Activated CD8-positive, alpha-beta T cell treated with anti-CD3 and anti-CD28 coated beads for 36 hours (primary cell): Measurements from ENCODE around the gene ZCCHC4. TPM values are rescaled to one million over a fixed set of nuclear protein-coding genes. Genes with fewer than 3 reads are reported as not detected.
"Not testable (repeated sequence)": the region's sequence is repeated elsewhere in the genome, so short reads cannot be mapped to it uniquely, and the experiment has no call there.

Experiments used
- ATAC-seq: fragments of 200-7000 bp; cut with Tn5 transposase; one replicate; pipeline ENCODE4 v1.10.0; 2021; ENCODE audit warnings: mild to moderate bottlenecking, moderate library complexity
- CTCF ChIA-PET: fragments of 350-600 bp; sonication (Branson Sonifier 250); formaldehyde crosslinking; loops from one replicate; lab custom pipeline; 2021; ENCODE audit warnings: antibody characterized with exemption; lab: Charles Lee
- POLR2A ChIA-PET: fragments of 350-600 bp; sonication (Branson Sonifier 250); formaldehyde crosslinking; loops from one replicate; lab custom pipeline; 2021; ENCODE audit warnings: antibody characterized with exemption; lab: Charles Lee
- DNase-seq: peaks from one replicate; pipeline ENCODE4 v3.0.0-alpha.2; 2020
- H3K27ac Mint-ChIP-seq: one replicate; pipeline ENCODE4 v1.8.0; 2021; ENCODE audit warnings: mild to moderate bottlenecking, mixed read lengths
- H3K27me3 Mint-ChIP-seq: one replicate; pipeline ENCODE4 v1.8.0; 2021; ENCODE audit warnings: mixed read lengths
- H3K36me3 Mint-ChIP-seq: one replicate; pipeline ENCODE4 v1.8.0; 2021; ENCODE audit warnings: low read depth, mixed read lengths
- H3K4me1 Mint-ChIP-seq: one replicate; pipeline ENCODE4 v1.8.0; 2021; ENCODE audit warnings: low read depth, mixed read lengths
- H3K4me3 Mint-ChIP-seq: one replicate; pipeline ENCODE4 v1.8.0; 2021; ENCODE audit warnings: mild to moderate bottlenecking, moderate library complexity, mixed read lengths
- H3K9me3 Mint-ChIP-seq: one replicate; pipeline ENCODE4 v1.8.0; 2021; ENCODE audit warnings: mixed read lengths
- CTCF ChIP-seq: fragments of 200-600 bp; IDR thresholded peaks from one replicate; pipeline ENCODE4 v1.8.0; 2022; ENCODE audit warnings: antibody characterized with exemption, mild to moderate bottlenecking
- intact Hi-C: fragments of 100-400 bp; cut with micrococcal nuclease; formaldehyde crosslinking; loops from one replicate; pipeline ENCODE4 v1.10.0; 2022
- total RNA-seq, 2 experiments: library from RNA; stranded (reverse); gene quantifications; one replicate each; pipeline ENCODE4 v1.2.3, GENCODE V29; 2021

ZCCHC4 gene
- total RNA-seq, 2 experiments from 2014 or later = 12.0 to 12.8 TPM

DNA sequence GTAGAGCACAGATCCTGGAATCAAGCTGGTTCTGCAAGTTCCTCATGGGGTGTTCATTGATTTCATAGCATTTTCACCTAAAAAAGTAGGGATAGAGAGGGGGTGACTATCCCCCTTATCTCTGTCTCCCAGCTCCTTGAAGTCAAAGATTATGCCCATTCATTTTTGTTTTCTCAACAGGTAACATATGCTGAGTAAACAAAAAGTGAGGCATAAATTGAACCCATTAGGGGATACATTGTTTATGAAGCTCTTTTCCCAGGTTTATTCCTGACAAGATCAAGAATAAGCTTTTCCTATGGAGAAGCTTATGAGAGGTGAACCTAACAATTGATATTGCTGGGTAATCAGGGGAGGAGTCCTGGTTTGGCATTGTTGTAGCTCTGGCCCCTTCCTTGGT, 55.3 kb downstream of the ZCCHC4 start:
- ATAC-seq = no peak
- POLR2A ChIA-PET = interaction anchor here (0.5 to 1.7 kb wide), 3 partner anchors 9 to 388 kb away, joined by 3 to 5 read pairs (median 4); partner anchors contain the start of gene ANAPC4
- no peaks in the 10 kb centered on the region for H3K4me1 Mint-ChIP-seq

DNA sequence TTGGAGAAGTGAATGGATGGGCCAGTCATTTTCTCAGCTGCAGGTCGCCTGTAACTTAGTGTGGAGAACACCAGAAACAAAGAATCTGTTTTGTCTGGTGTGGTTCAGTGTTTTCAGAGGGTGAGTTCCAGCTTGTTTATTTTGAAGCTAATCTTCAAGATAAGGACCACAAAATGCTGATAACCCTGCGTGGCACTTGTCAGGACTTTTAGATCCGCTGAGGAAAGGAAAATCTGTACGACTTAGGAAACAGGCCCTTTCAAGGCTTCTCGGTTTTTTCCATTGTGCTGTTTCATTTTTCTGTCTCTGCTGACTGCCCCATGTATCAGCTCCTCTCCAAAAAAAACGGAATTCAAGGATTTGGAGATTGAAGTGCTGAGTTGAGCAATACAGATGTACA, 55.7 kb downstream of the ZCCHC4 start:
- Mint-ChIP-seq H3K4me3 (no peak overlapping the region), H3K36me3 (peaks cover 3% of the 10 kb centered on the region), H3K27me3 (no peaks in the 10 kb centered on the region), H3K4me1 (no peaks in the 10 kb centered on the region), H3K9me3 (no peaks in the 10 kb centered on the region), H3K27ac (no peak overlapping the region)
- ChIA-PET CTCF (interaction anchor here (0.8 to 6.0 kb wide), 16 partner anchors 9 to 388 kb away, joined by 3 to 58 read pairs (median 6); partner anchors contain the start of genes ANAPC4, SEPSECS and ZCCHC4), POLR2A (interaction anchor here (0.5 to 1.7 kb wide), 3 partner anchors 9 to 388 kb away, joined by 3 to 5 read pairs (median 4); partner anchors contain the start of gene ANAPC4)
- DNase-seq (no peak), ATAC-seq (no peak)
- intact Hi-C loops = loop anchor here (5.0 kb wide), 1 partner anchor 186 kb away; no protein-coding TSS in a partner anchor
- no peak for TF ChIP-seq CTCF

More for the DNA sequence above, 55.3 kb downstream of the ZCCHC4 start:
- CTCF ChIA-PET = interaction anchor here (0.8 to 6.0 kb wide), 22 partner anchors 10 to 387 kb away, joined by 3 to 58 read pairs (median 5); partner anchors contain the start of genes ANAPC4, PI4K2B, SEPSECS and ZCCHC4
- no peak overlapping the region for H3K27ac Mint-ChIP-seq
- TF ChIP-seq CTCF = no peak
- H3K27me3 Mint-ChIP-seq = no peaks in the 10 kb centered on the region
- H3K9me3 Mint-ChIP-seq = no peaks in the 10 kb centered on the region
- no peak for DNase-seq
- no peak overlapping the region for H3K4me3 Mint-ChIP-seq
- intact Hi-C loops = loop anchor here (5.0 kb wide), 1 partner anchor 186 kb away; no protein-coding TSS in a partner anchor
- H3K36me3 Mint-ChIP-seq = peaks cover 3% of the 10 kb centered on the region

- DNase-seq (no peak), ATAC-seq (no peak)
- H3K4me1 Mint-ChIP-seq = no peaks in the 10 kb centered on the region
- no peaks in the 10 kb centered on the region for H3K36me3 Mint-ChIP-seq
- H3K27ac Mint-ChIP-seq = no peak overlapping the region
- H3K4me3 Mint-ChIP-seq = no peak overlapping the region
- no peaks in the 10 kb centered on the region for H3K9me3 Mint-ChIP-seq
- intact Hi-C loops = loop anchor here (10.0 kb wide), 1 partner anchor 385 kb away; no protein-coding TSS in a partner anchor
- H3K27me3 Mint-ChIP-seq = no peaks in the 10 kb centered on the region
- CTCF ChIA-PET = no interaction called here
- TF ChIP-seq CTCF = no peak
- POLR2A ChIA-PET = interaction anchor here (0.6 kb wide), 1 partner anchor 221 kb away, joined by 3 read pairs; no protein-coding TSS in a partner anchor
These were observed 57.7 kb downstream of the ZCCHC4 start for GRCh38 chr4:25370242-25370641.

- H3K9me3 Mint-ChIP-seq, H3K4me3 Mint-ChIP-seq, ATAC-seq, H3K36me3 Mint-ChIP-seq, DNase-seq, H3K27ac Mint-ChIP-seq, POLR2A ChIA-PET, H3K4me1 Mint-ChIP-seq, H3K27me3 Mint-ChIP-seq: not testable (repeated sequence)
- intact Hi-C loops = loop anchor here (10.0 kb wide), 1 partner anchor 388 kb away; no protein-coding TSS in a partner anchor
- CTCF ChIA-PET = interaction anchor here (2.6 kb wide), 1 partner anchor 60 kb away, joined by 7 read pairs; the partner anchor contains the start of gene ZCCHC4
These were observed 60.0 kb downstream of the ZCCHC4 start for GRCh38 chr4:25372549-25372948.

- intact Hi-C loops = loop anchor here (2.0 to 10.0 kb wide), 3 partner anchors 64 to 392 kb away; partner anchors contain the start of genes SEPSECS and ZCCHC4
- ATAC-seq (peak; percentile 97), DNase-seq (peak; percentile 98)
- Mint-ChIP-seq H3K36me3 (peaks cover 9% of the 10 kb centered on the region), H3K27me3 (no peaks in the 10 kb centered on the region), H3K9me3 (no peaks in the 10 kb centered on the region), H3K4me1 (peaks cover 7% of the 10 kb centered on the region), H3K4me3 (no peak within 1 kb of the TSS), H3K27ac (peak within 1 kb of the TSS; percentile 85)
- ChIA-PET POLR2A (interaction anchor here (0.6 to 2.3 kb wide), 10 partner anchors 9 to 221 kb away, joined by 3 to 6 read pairs (median 3); no protein-coding TSS in a partner anchor), CTCF (interaction anchor here (1.1 to 2.0 kb wide), 5 partner anchors 9 to 65 kb away, joined by 4 to 8 read pairs (median 5); partner anchors contain the start of gene ZCCHC4)
- no peak for TF ChIP-seq CTCF
These were observed 64.4 kb downstream of the ZCCHC4 start, which contains the start of gene ANAPC4 for GRCh38 chr4:25376754-25377571. Gene ANAPC4 (plus strand): TSS chr4:25377263. CDS start chr4:25377428, 165 bp downstream.
